ENCODE data around the gene RANBP10.

- TF ChIP-seq CTCF (IDR thresholded peaks at IDR 0.05), result no peak
- TF ChIP-seq POLR2A (IDR thresholded peaks at IDR 0.05), result no peak
Measured at GRCh38 chr16:67766291-67766690, 40.1 kb downstream of the RANBP10 start.
